ENCODE data around the gene PWP2.
"Not testable (repeated sequence)": the region's sequence is repeated elsewhere in the genome, so short reads cannot be mapped to it uniquely, and the experiment has no call there.

- not testable (repeated sequence) for TF ChIP-seq POLR2A (IDR thresholded peaks at IDR 0.05)
- TF ChIP-seq, protein P1, sequence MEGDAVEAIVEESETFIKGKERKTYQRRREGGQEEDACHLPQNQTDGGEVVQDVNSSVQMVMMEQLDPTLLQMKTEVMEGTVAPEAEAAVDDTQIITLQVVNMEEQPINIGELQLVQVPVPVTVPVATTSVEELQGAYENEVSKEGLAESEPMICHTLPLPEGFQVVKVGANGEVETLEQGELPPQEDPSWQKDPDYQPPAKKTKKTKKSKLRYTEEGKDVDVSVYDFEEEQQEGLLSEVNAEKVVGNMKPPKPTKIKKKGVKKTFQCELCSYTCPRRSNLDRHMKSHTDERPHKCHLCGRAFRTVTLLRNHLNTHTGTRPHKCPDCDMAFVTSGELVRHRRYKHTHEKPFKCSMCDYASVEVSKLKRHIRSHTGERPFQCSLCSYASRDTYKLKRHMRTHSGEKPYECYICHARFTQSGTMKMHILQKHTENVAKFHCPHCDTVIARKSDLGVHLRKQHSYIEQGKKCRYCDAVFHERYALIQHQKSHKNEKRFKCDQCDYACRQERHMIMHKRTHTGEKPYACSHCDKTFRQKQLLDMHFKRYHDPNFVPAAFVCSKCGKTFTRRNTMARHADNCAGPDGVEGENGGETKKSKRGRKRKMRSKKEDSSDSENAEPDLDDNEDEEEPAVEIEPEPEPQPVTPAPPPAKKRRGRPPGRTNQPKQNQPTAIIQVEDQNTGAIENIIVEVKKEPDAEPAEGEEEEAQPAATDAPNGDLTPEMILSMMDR (IDR thresholded peaks at IDR 0.05) = not testable (repeated sequence)
Observed at GRCh38 chr21:44133715-44134057, 26.5 kb downstream of the PWP2 start.

Data from body of pancreas (tissue), 4 donors.